ENCODE results near the gene GFY. TPM values are rescaled to one million over a fixed set of nuclear protein-coding genes. Genes with fewer than 3 reads are reported as not detected.
A peak's percentile ranks its signal among the peaks of the same experiment; 100 is the strongest.

Gene GFY
- total and polyA plus RNA-seq, 9 of the 15 experiments (the other 6 are each of a cell fraction or from before 2014, with no cell fraction given): 0.06 to 0.40 (median 0.19) TPM; not detected in 3

DNA sequence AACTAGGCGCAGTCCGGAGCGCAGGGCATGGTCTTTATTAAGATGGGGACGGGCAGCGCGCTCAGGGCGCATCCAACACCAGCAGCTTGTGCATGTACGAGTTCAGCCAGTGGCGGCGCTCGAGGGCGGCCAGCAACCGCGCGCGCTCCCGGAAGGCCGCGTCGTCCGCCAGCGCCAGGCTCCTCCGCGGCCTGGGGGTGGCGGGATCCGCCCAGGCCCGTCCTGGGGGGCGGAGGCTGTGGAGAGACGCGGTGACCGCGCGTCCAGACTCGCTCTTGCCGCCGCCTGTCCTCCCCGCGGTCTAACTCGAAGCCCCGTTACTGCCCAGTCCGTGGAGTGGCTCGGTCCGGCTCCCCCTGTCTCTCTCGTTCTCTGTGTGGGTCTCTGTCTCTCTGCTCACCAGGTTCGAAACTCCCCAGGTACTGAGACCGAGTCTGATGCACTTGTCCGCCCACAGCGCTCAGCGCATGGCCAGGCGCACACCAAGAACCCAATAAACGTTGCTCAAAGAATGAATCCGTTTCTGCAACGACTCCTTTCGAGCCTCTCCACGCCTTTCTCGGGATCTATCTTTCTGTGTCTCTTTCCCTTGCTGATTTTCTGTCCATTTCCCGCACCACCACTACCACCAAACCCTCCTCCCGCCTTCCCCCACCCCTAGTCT, 2.6 kb upstream of the GFY start (continued):
- TF ChIP-seq, protein P1, sequence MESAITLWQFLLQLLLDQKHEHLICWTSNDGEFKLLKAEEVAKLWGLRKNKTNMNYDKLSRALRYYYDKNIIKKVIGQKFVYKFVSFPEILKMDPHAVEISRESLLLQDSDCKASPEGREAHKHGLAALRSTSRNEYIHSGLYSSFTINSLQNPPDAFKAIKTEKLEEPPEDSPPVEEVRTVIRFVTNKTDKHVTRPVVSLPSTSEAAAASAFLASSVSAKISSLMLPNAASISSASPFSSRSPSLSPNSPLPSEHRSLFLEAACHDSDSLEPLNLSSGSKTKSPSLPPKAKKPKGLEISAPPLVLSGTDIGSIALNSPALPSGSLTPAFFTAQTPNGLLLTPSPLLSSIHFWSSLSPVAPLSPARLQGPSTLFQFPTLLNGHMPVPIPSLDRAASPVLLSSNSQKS (CRISPR knock-in tag; IDR thresholded peaks at IDR 0.05): no peak
- TF ChIP-seq, protein P2, sequence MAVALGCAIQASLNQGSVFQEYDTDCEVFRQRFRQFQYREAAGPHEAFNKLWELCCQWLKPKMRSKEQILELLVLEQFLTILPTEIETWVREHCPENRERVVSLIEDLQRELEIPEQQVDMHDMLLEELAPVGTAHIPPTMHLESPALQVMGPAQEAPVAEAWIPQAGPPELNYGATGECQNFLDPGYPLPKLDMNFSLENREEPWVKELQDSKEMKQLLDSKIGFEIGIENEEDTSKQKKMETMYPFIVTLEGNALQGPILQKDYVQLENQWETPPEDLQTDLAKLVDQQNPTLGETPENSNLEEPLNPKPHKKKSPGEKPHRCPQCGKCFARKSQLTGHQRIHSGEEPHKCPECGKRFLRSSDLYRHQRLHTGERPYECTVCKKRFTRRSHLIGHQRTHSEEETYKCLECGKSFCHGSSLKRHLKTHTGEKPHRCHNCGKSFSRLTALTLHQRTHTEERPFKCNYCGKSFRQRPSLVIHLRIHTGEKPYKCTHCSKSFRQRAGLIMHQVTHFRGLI (CRISPR knock-in tag; IDR thresholded peaks at IDR 0.05): no peak
- TF ChIP-seq NCOA2 (IDR thresholded peaks at IDR 0.05; ENCODE audit: partially characterized antibody in 2 of 2): no peak
- TF ChIP-seq ADNP (tag; IDR thresholded peaks at IDR 0.05): no peak; the same call in 1 of the 2 replicates
- TF ChIP-seq, protein P3, sequence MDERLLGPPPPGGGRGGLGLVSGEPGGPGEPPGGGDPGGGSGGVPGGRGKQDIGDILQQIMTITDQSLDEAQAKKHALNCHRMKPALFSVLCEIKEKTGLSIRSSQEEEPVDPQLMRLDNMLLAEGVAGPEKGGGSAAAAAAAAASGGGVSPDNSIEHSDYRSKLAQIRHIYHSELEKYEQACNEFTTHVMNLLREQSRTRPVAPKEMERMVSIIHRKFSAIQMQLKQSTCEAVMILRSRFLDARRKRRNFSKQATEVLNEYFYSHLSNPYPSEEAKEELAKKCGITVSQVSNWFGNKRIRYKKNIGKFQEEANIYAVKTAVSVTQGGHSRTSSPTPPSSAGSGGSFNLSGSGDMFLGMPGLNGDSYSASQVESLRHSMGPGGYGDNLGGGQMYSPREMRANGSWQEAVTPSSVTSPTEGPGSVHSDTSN (CRISPR knock-in tag; IDR thresholded peaks at IDR 0.05; ENCODE audit: low read depth): no peak
- TF ChIP-seq, protein P3 (tag; conservative IDR thresholded peaks at IDR 0.05; ENCODE audit: low read depth): no peak
- 0 out of 2 replicates have a peak, but pooled peaks have one; percentile 34 for TF ChIP-seq LCOR (CRISPR knock-in tag; IDR thresholded peaks at IDR 0.05)
- TF ChIP-seq, protein P4, sequence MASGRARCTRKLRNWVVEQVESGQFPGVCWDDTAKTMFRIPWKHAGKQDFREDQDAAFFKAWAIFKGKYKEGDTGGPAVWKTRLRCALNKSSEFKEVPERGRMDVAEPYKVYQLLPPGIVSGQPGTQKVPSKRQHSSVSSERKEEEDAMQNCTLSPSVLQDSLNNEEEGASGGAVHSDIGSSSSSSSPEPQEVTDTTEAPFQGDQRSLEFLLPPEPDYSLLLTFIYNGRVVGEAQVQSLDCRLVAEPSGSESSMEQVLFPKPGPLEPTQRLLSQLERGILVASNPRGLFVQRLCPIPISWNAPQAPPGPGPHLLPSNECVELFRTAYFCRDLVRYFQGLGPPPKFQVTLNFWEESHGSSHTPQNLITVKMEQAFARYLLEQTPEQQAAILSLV (tag; IDR thresholded peaks at IDR 0.05): no peak
- TF ChIP-seq NFE2 (IDR thresholded peaks at IDR 0.05; ENCODE audit: low read depth): no peak
- no peak for TF ChIP-seq MED1 (CRISPR knock-in tag; IDR thresholded peaks at IDR 0.05; ENCODE audit: borderline replicate concordance)
- TF ChIP-seq KDM4B (IDR thresholded peaks at IDR 0.05; ENCODE audit: borderline replicate concordance in 2 of 2, low read depth in 1 of 2): no peak; a peak in 1 of 4 replicates
- TF ChIP-seq, protein P5, sequence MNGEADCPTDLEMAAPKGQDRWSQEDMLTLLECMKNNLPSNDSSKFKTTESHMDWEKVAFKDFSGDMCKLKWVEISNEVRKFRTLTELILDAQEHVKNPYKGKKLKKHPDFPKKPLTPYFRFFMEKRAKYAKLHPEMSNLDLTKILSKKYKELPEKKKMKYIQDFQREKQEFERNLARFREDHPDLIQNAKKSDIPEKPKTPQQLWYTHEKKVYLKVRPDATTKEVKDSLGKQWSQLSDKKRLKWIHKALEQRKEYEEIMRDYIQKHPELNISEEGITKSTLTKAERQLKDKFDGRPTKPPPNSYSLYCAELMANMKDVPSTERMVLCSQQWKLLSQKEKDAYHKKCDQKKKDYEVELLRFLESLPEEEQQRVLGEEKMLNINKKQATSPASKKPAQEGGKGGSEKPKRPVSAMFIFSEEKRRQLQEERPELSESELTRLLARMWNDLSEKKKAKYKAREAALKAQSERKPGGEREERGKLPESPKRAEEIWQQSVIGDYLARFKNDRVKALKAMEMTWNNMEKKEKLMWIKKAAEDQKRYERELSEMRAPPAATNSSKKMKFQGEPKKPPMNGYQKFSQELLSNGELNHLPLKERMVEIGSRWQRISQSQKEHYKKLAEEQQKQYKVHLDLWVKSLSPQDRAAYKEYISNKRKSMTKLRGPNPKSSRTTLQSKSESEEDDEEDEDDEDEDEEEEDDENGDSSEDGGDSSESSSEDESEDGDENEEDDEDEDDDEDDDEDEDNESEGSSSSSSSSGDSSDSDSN (IDR thresholded peaks at IDR 0.05; ENCODE audit: borderline replicate concordance in 1 of 2, low read depth in 2 of 2, low read length in 2 of 2): no peak
- no peak for TF ChIP-seq SPI1 (IDR thresholded peaks at IDR 0.05; ENCODE audit: borderline replicate concordance, low read depth, low read length)
- TF ChIP-seq RAD21 (CRISPR knock-in tag; conservative IDR thresholded peaks at IDR 0.05 in 1 of 2, IDR thresholded peaks at IDR 0.05 in 1 of 2): peak; percentile 26 to 55; a peak in 2 of 4 replicates
- TF ChIP-seq, protein P6, sequence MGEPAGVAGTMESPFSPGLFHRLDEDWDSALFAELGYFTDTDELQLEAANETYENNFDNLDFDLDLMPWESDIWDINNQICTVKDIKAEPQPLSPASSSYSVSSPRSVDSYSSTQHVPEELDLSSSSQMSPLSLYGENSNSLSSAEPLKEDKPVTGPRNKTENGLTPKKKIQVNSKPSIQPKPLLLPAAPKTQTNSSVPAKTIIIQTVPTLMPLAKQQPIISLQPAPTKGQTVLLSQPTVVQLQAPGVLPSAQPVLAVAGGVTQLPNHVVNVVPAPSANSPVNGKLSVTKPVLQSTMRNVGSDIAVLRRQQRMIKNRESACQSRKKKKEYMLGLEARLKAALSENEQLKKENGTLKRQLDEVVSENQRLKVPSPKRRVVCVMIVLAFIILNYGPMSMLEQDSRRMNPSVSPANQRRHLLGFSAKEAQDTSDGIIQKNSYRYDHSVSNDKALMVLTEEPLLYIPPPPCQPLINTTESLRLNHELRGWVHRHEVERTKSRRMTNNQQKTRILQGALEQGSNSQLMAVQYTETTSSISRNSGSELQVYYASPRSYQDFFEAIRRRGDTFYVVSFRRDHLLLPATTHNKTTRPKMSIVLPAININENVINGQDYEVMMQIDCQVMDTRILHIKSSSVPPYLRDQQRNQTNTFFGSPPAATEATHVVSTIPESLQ (CRISPR knock-in tag; IDR thresholded peaks at IDR 0.05): peak; percentile 69; the same call in 1 of the 2 replicates
